Measurements from ENCODE around the gene RPUSD1. TPM values are rescaled to one million over a fixed set of nuclear protein-coding genes. Genes with fewer than 3 reads are reported as not detected.

The RPUSD1 gene
- polyA plus RNA-seq, 1 donor (not counting 4 experiments of a cell fraction or from before 2014, with no cell fraction given), result 11.9 TPM

DNA sequence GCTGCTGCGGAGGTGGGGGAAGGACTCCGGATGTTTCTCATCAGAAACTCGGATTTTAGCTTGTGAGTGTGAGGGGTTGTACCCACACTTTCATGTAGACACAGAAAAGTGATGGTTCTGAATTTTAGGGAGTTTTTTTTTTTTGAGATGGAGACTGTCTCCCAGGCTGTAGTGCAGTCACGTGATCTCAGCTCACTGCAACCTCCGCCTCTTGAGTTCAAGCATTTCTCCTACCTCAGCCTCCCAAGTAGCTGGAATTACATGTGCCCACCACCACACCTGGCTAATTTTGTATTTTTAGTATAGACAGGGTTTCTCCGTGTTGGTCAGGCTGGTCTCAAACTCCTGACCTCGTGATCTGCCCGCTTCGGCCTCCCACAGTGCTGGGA lies 34.7 kb upstream of the RPUSD1 start:
- H3K27me3 ChIP-seq (ENCODE audit: control insufficient read depth, extremely low read depth, insufficient read depth, low read length), result peaks cover 19% of the 10 kb centered on the region
- no peak overlapping the region for H3K4me2 ChIP-seq (ENCODE audit: control insufficient read depth, extremely low read depth, insufficient read depth, low read depth, low read length)
- no peak overlapping the region for H3K27ac ChIP-seq (ENCODE audit: control insufficient read depth, insufficient read depth, low read length)
- no peaks in the 10 kb centered on the region for H3K36me3 ChIP-seq (ENCODE audit: control insufficient read depth in 2 of 2, extremely low read depth in 1 of 2, insufficient read depth in 2 of 2, low read length in 2 of 2)
- dilution Hi-C loops (cut with MboI; ENCODE audit: extremely low pct_ligation_motif_present, low sequenced_read_pairs), result no loop called here
- H3K9me3 ChIP-seq (ENCODE audit: control insufficient read depth, low read depth, low read length), result no peaks in the 10 kb centered on the region
- no peak for TF ChIP-seq EZH2 (IDR thresholded peaks at IDR 0.05; ENCODE audit: low read length)
- H3K4me3 ChIP-seq (ENCODE audit: control insufficient read depth in 2 of 3, extremely low read depth in 1 of 3, insufficient read depth in 2 of 3, low read depth in 1 of 3, low read length in 3 of 3), result no peak overlapping the region
- H3K79me2 ChIP-seq (ENCODE audit: control insufficient read depth, insufficient read depth, low read length), result no peaks in the 10 kb centered on the region
- DNase-seq (ENCODE audit: low read depth, low spot score) (no peak), FAIRE-seq (no peak)
- no peaks in the 10 kb centered on the region for H4K20me1 ChIP-seq (ENCODE audit: control insufficient read depth, extremely low read depth, insufficient read depth, low read length)
- no peaks in the 10 kb centered on the region for H3K4me1 ChIP-seq (ENCODE audit: control insufficient read depth, extremely low read depth, insufficient read depth, low read length)
- H3K9ac ChIP-seq (ENCODE audit: control insufficient read depth, extremely low read depth, insufficient read depth, low read length), result no peak overlapping the region
- no peaks in the 10 kb centered on the region for H3K9me1 ChIP-seq (ENCODE audit: control insufficient read depth, extremely low read depth, insufficient read depth, low read length)
- H2AFZ ChIP-seq (ENCODE audit: control insufficient read depth, low read length), result no peak overlapping the region

DNA sequence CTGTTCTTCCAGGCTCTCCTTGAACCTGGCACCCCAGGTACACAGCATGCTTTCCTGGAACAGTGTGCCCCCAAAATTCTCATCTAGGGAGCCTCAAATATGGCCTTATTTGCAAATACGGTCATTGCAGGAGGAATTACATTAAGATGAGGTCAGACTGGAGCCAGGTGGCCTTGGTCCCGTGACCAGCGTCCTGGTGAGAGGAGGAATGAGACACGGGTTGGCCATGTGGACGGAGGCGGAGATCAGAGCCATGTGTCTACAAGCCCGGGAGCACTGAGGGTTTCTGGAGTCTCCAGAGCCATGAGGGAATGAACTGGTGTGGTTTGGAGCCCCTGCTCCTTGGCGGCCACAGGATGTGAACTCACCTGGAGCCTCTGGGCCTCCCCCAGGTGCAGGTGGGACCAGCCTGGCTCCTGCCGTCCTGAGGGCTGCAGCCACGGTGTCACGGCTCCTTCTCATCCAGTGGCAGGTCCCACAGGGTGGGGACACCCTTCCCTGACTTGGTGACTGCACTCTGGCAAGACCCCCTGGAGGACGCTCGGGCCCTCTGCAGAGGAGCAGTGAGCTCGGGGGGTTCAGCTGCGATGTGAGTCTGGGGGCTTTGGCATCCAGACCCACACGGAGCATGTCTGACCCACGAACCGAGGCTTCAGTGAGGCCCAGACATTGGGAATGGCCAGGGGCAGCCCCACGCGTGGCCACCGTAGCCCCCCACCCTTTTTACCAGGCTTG lies 34.2 kb upstream of the RPUSD1 start:
- TF ChIP-seq, protein P1, sequence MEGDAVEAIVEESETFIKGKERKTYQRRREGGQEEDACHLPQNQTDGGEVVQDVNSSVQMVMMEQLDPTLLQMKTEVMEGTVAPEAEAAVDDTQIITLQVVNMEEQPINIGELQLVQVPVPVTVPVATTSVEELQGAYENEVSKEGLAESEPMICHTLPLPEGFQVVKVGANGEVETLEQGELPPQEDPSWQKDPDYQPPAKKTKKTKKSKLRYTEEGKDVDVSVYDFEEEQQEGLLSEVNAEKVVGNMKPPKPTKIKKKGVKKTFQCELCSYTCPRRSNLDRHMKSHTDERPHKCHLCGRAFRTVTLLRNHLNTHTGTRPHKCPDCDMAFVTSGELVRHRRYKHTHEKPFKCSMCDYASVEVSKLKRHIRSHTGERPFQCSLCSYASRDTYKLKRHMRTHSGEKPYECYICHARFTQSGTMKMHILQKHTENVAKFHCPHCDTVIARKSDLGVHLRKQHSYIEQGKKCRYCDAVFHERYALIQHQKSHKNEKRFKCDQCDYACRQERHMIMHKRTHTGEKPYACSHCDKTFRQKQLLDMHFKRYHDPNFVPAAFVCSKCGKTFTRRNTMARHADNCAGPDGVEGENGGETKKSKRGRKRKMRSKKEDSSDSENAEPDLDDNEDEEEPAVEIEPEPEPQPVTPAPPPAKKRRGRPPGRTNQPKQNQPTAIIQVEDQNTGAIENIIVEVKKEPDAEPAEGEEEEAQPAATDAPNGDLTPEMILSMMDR (optimal IDR thresholded peaks at IDR 0.05 in 1 of 3, IDR thresholded peaks at IDR 0.05 in 1 of 3, conservative IDR thresholded peaks at IDR 0.05 in 1 of 3; ENCODE audit: extremely low read depth in 1 of 3, insufficient read depth in 2 of 3, low read length in 3 of 3), result no peak
- TF ChIP-seq EZH2 (IDR thresholded peaks at IDR 0.05; ENCODE audit: low read length), result no peak
- dilution Hi-C loops (cut with MboI; ENCODE audit: extremely low pct_ligation_motif_present, low sequenced_read_pairs), result no loop called here
- H3K27me3 ChIP-seq (ENCODE audit: control insufficient read depth, extremely low read depth, insufficient read depth, low read length), result peaks cover 25% of the 10 kb centered on the region

DNA sequence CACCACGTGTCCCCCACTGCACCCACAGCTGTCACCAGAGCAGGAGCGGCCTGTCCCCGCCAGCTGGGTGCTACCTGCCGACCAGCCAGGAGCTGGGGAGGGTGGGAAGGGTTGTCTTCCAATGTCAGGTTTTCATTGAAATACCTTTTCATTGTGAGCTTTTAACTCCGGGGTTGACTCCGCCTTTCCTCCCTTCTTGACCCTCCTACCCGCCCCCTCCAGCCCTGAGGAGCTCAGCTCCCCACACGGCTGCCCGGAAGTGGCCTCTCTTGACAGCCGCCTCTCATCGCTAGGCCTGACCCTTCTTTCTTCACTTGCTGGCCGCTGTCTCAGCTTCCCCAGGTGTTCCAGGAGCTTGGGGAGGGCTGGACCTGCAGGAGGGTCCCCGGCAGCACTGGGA lies 33.6 kb upstream of the RPUSD1 start:
- no peaks in the 10 kb centered on the region for H3K9me1 ChIP-seq (ENCODE audit: control insufficient read depth, extremely low read depth, insufficient read depth, low read length)
- H3K79me2 ChIP-seq (ENCODE audit: control insufficient read depth, insufficient read depth, low read length), result no peaks in the 10 kb centered on the region
- dilution Hi-C loops (cut with MboI; ENCODE audit: extremely low pct_ligation_motif_present, low sequenced_read_pairs), result no loop called here
- no peak overlapping the region for H3K4me3 ChIP-seq (ENCODE audit: control insufficient read depth in 2 of 3, extremely low read depth in 1 of 3, insufficient read depth in 2 of 3, low read depth in 1 of 3, low read length in 3 of 3)
- H3K9ac ChIP-seq (ENCODE audit: control insufficient read depth, extremely low read depth, insufficient read depth, low read length), result no peak overlapping the region
- no peak overlapping the region for H3K27ac ChIP-seq (ENCODE audit: control insufficient read depth, insufficient read depth, low read length)
- H2AFZ ChIP-seq (ENCODE audit: control insufficient read depth, low read length), result no peak overlapping the region
- no peak overlapping the region for H3K4me2 ChIP-seq (ENCODE audit: control insufficient read depth, extremely low read depth, insufficient read depth, low read depth, low read length)
- DNase-seq (ENCODE audit: low read depth, low spot score) (no peak), FAIRE-seq (no peak)
- H3K4me1 ChIP-seq (ENCODE audit: control insufficient read depth, extremely low read depth, insufficient read depth, low read length), result no peaks in the 10 kb centered on the region
- no peaks in the 10 kb centered on the region for H3K36me3 ChIP-seq (ENCODE audit: control insufficient read depth in 2 of 2, extremely low read depth in 1 of 2, insufficient read depth in 2 of 2, low read length in 2 of 2)
- no peaks in the 10 kb centered on the region for H3K9me3 ChIP-seq (ENCODE audit: control insufficient read depth, low read depth, low read length)
- H3K27me3 ChIP-seq (ENCODE audit: control insufficient read depth, extremely low read depth, insufficient read depth, low read length), result peaks cover 30% of the 10 kb centered on the region
- no peaks in the 10 kb centered on the region for H4K20me1 ChIP-seq (ENCODE audit: control insufficient read depth, extremely low read depth, insufficient read depth, low read length)
- no peak for TF ChIP-seq EZH2 (IDR thresholded peaks at IDR 0.05; ENCODE audit: low read length)
- TF ChIP-seq, protein P1 (optimal IDR thresholded peaks at IDR 0.05 in 1 of 3, IDR thresholded peaks at IDR 0.05 in 1 of 3, conservative IDR thresholded peaks at IDR 0.05 in 1 of 3; ENCODE audit: extremely low read depth in 1 of 3, insufficient read depth in 2 of 3, low read length in 3 of 3), result no peak

More for the DNA sequence above, 34.2 kb upstream of the RPUSD1 start:
- Histone ChIP-seq H3K27ac (ENCODE audit: control insufficient read depth, insufficient read depth, low read length) (no peak overlapping the region), H4K20me1 (ENCODE audit: control insufficient read depth, extremely low read depth, insufficient read depth, low read length) (no peaks in the 10 kb centered on the region), H3K9ac (ENCODE audit: control insufficient read depth, extremely low read depth, insufficient read depth, low read length) (no peak overlapping the region), H3K4me3 (ENCODE audit: control insufficient read depth in 2 of 3, extremely low read depth in 1 of 3, insufficient read depth in 2 of 3, low read depth in 1 of 3, low read length in 3 of 3) (no peak overlapping the region), H3K79me2 (ENCODE audit: control insufficient read depth, insufficient read depth, low read length) (no peaks in the 10 kb centered on the region), H3K4me2 (ENCODE audit: control insufficient read depth, extremely low read depth, insufficient read depth, low read depth, low read length) (no peak overlapping the region), H3K9me1 (ENCODE audit: control insufficient read depth, extremely low read depth, insufficient read depth, low read length) (no peaks in the 10 kb centered on the region), H2AFZ (ENCODE audit: control insufficient read depth, low read length) (no peak overlapping the region), H3K36me3 (ENCODE audit: control insufficient read depth in 2 of 2, extremely low read depth in 1 of 2, insufficient read depth in 2 of 2, low read length in 2 of 2) (no peaks in the 10 kb centered on the region), H3K9me3 (ENCODE audit: control insufficient read depth, low read depth, low read length) (no peaks in the 10 kb centered on the region), H3K4me1 (ENCODE audit: control insufficient read depth, extremely low read depth, insufficient read depth, low read length) (no peaks in the 10 kb centered on the region)
- DNase-seq (ENCODE audit: low read depth, low spot score), result no peak
- no peak for FAIRE-seq

All from keratinocyte (primary cell).